HG02885 (cell line): ENCODE results near the gene CIT.

ENCODE experiments used
- ATAC-seq: cut with Tn5 transposase; IDR thresholded peaks from one replicate; pipeline ENCODE4 v1.9.1; 2021; ENCODE audit warnings: mild to moderate bottlenecking; ENCODE audit not compliant: unreplicated experiment, poor library complexity

CIT gene

GRCh38 chr12:119857041-119857591, 20.0 kb downstream of the CIT start:
- no peak for ATAC-seq

- no peak for ATAC-seq
Observed at GRCh38 chr12:119850330-119850729, 26.8 kb downstream of the CIT start.

- no peak for ATAC-seq
Observed at GRCh38 chr12:119843100-119843499, 34.0 kb downstream of the CIT start.

GRCh38 chr12:119842380-119842779, 34.7 kb downstream of the CIT start:
- ATAC-seq = no peak

- ATAC-seq = no peak
Observed at GRCh38 chr12:119841433-119842210, 35.5 kb downstream of the CIT start.

- no peak for ATAC-seq
Observed at GRCh38 chr12:119840582-119840981, 36.5 kb downstream of the CIT start.

- no peak for ATAC-seq
Observed at GRCh38 chr12:119840168-119840567, 37.0 kb downstream of the CIT start.

GRCh38 chr12:119838826-119839600, 38.1 kb downstream of the CIT start:
- ATAC-seq = no peak

- ATAC-seq = no peak
Observed at GRCh38 chr12:119836781-119837180, 40.3 kb downstream of the CIT start.

GRCh38 chr12:119835068-119835467, 42.1 kb downstream of the CIT start:
- ATAC-seq = no peak

- ATAC-seq = no peak
Observed at GRCh38 chr12:119829439-119829838, 47.7 kb downstream of the CIT start.

- no peak for ATAC-seq
Observed at GRCh38 chr12:119828300-119828699, 48.8 kb downstream of the CIT start.

GRCh38 chr12:119827760-119828159, 49.4 kb downstream of the CIT start:
- ATAC-seq = no peak

- ATAC-seq = no peak
Observed at GRCh38 chr12:119826661-119827445, 50.3 kb downstream of the CIT start.

GRCh38 chr12:119825262-119825661, 51.9 kb downstream of the CIT start:
- no peak for ATAC-seq

GRCh38 chr12:119822046-119822445, 55.1 kb downstream of the CIT start:
- ATAC-seq = no peak

GRCh38 chr12:119819322-119819721, 57.8 kb downstream of the CIT start:
- ATAC-seq = no peak

- ATAC-seq = no peak
Observed at GRCh38 chr12:119817546-119818343, 59.4 kb downstream of the CIT start.

- no peak for ATAC-seq
Observed at GRCh38 chr12:119809023-119809422, 68.1 kb downstream of the CIT start.

- ATAC-seq = no peak
Observed at GRCh38 chr12:119808441-119808840, 68.7 kb downstream of the CIT start.
